HL-60/S4 treated with phorbol 12-myristate 13-acetate at 8.2 ng/mL for 4 days and 3 days (cell line): ENCODE measurements around the gene NT5C.

Experiments
- in situ Hi-C: fragments of 300-500 bp; cut with MboI; formaldehyde crosslinking; loops from 2 replicates; pipeline ENCODE4 v1.15.0; 2022; ENCODE audit warnings: low sequenced_read_pairs

Gene NT5C

GRCh38 chr17:75094871-75095399 is 36.6 kb downstream of the NT5C start:
- in situ Hi-C loops: no loop called here

GRCh38 chr17:75093548-75094158 is 37.9 kb downstream of the NT5C start:
- in situ Hi-C loops: no loop called here

GRCh38 chr17:75091855-75092327 is 39.7 kb downstream of the NT5C start:
- in situ Hi-C loops: no loop called here

- in situ Hi-C loops: no loop called here
Measured at GRCh38 chr17:75090871-75091854, 40.4 kb downstream of the NT5C start.

GRCh38 chr17:75088465-75089417 is 42.8 kb downstream of the NT5C start:
- in situ Hi-C loops: no loop called here

- in situ Hi-C loops: no loop called here
Measured at GRCh38 chr17:75087558-75088453, 43.7 kb downstream of the NT5C start, which contains the start of gene SLC16A5. Gene SLC16A5, plus strand, starts transcription at chr17:75087954. Its CDS starts 5,683 bp downstream, at chr17:75093637.

GRCh38 chr17:75087182-75087557 is 44.4 kb downstream of the NT5C start:
- in situ Hi-C loops: no loop called here

GRCh38 chr17:75086496-75087181 is 44.9 kb downstream of the NT5C start:
- in situ Hi-C loops: no loop called here

GRCh38 chr17:75084039-75084660 is 47.4 kb downstream of the NT5C start:
- in situ Hi-C loops: no loop called here

- in situ Hi-C loops: no loop called here
Measured at GRCh38 chr17:75082683-75083082, 48.9 kb downstream of the NT5C start.

GRCh38 chr17:75081611-75082540 is 49.7 kb downstream of the NT5C start:
- in situ Hi-C loops: no loop called here
